Brain microvascular endothelial cell (primary cell): ENCODE results near the gene DCDC2.

Experiments used
- DNase-seq: peaks from one replicate; pipeline ENCODE4 v3.0.0-alpha.2; 2020
- H3K27ac ChIP-seq: fragments of 250-450 bp; sonication (Bioruptor Pico); 2 replicates; pipeline ENCODE4 v1.5.1; 2020; ENCODE audit warnings: mild to moderate bottlenecking, moderate library complexity
- H3K27me3 ChIP-seq: fragments of 250-450 bp; sonication (Bioruptor Pico); replicated peaks from 2 replicates; pipeline ENCODE4 v1.5.1; 2020; ENCODE audit warnings: mild to moderate bottlenecking
- H3K36me3 ChIP-seq: fragments of 250-450 bp; sonication (Bioruptor Pico); replicated peaks from 2 replicates; pipeline ENCODE4 v1.5.1; 2020; ENCODE audit warnings: mild to moderate bottlenecking
- H3K4me3 ChIP-seq: 2 replicates; pipeline ENCODE4 v1.5.1; 2011; ENCODE audit warnings: low read depth, mild to moderate bottlenecking, control low read depth, low read length, moderate library complexity
- CTCF ChIP-seq: IDR thresholded peaks from 2 replicates; pipeline ENCODE4 v1.5.1; 2011; ENCODE audit warnings: low read depth, mild to moderate bottlenecking, moderate library complexity, low read length, control low read depth, inconsistent platforms; ENCODE audit errors: missing control alignments
- in situ Hi-C: cut with HindIII; loops from 2 replicates; pipeline ENCODE4 v1.10.0; 2017; ENCODE audit warnings: low sequenced_read_pairs, low pct_ligation_motif_present

DCDC2 gene

GRCh38 chr6:24197892-24198291, 160.0 kb downstream of the DCDC2 start:
- Histone ChIP-seq H3K36me3 (no peaks in the 10 kb centered on the region), H3K27ac (no peak overlapping the region), H3K4me3 (no peak overlapping the region), H3K27me3 (no peaks in the 10 kb centered on the region)
- no peak for TF ChIP-seq CTCF
- in situ Hi-C loops, result no loop called here
- DNase-seq, result no peak

- H3K36me3 ChIP-seq, result no peaks in the 10 kb centered on the region
- no peak overlapping the region for H3K4me3 ChIP-seq
- no peaks in the 10 kb centered on the region for H3K27me3 ChIP-seq
- no peak overlapping the region for H3K27ac ChIP-seq
- DNase-seq, result no peak
- TF ChIP-seq CTCF, result no peak
- in situ Hi-C loops, result no loop called here
These were observed 161.8 kb downstream of the DCDC2 start for GRCh38 chr6:24195836-24196597.

- no peak for DNase-seq
- Histone ChIP-seq H3K27ac (no peak overlapping the region), H3K27me3 (no peaks in the 10 kb centered on the region), H3K4me3 (no peak overlapping the region), H3K36me3 (no peaks in the 10 kb centered on the region)
- TF ChIP-seq CTCF, result no peak
- in situ Hi-C loops, result no loop called here
These were observed 162.7 kb downstream of the DCDC2 start for GRCh38 chr6:24194978-24195700.

GRCh38 chr6:24193364-24193763, 164.5 kb downstream of the DCDC2 start:
- H3K27ac ChIP-seq, result no peak overlapping the region
- no peak overlapping the region for H3K4me3 ChIP-seq
- H3K36me3 ChIP-seq, result no peaks in the 10 kb centered on the region
- no peaks in the 10 kb centered on the region for H3K27me3 ChIP-seq
- no peak for DNase-seq
- in situ Hi-C loops, result no loop called here
- no peak for TF ChIP-seq CTCF

- Histone ChIP-seq H3K27ac (no peak overlapping the region), H3K4me3 (no peak overlapping the region), H3K36me3 (no peaks in the 10 kb centered on the region), H3K27me3 (no peaks in the 10 kb centered on the region)
- DNase-seq, result no peak
- in situ Hi-C loops, result no loop called here
- TF ChIP-seq CTCF, result no peak
These were observed 166.5 kb downstream of the DCDC2 start for GRCh38 chr6:24191346-24191745.
